Progenitor cell of endocrine pancreas (in vitro differentiated cells): ENCODE data around the gene EIF1AD. TPM values are rescaled to one million over a fixed set of nuclear protein-coding genes. Genes with fewer than 3 reads are reported as not detected.

Experiments
- DNase-seq: peaks from one replicate; pipeline ENCODE4 v3.0.0; 2021; ENCODE audit warnings: low spot score; ENCODE audit not compliant: unreplicated experiment
- H3K27ac Mint-ChIP-seq: 2 replicates; pipeline ENCODE4 v1.8.0; 2021; ENCODE audit warnings: mild to moderate bottlenecking, moderate library complexity, mixed read lengths
- H3K27me3 Mint-ChIP-seq: 2 replicates; pipeline ENCODE4 v1.8.0; 2021; ENCODE audit warnings: mixed read lengths
- H3K36me3 Mint-ChIP-seq: 2 replicates; pipeline ENCODE4 v1.8.0; 2022; ENCODE audit warnings: mixed read lengths; ENCODE audit not compliant: insufficient read depth
- H3K4me1 Mint-ChIP-seq: 2 replicates; pipeline ENCODE4 v1.8.0; 2021; ENCODE audit warnings: low read depth, mixed read lengths
- H3K4me3 Mint-ChIP-seq: 2 replicates; pipeline ENCODE4 v1.8.0; 2021; ENCODE audit warnings: low read depth, mild to moderate bottlenecking, moderate library complexity, mixed read lengths
- H3K9me3 Mint-ChIP-seq: 2 replicates; pipeline ENCODE4 v1.8.0; 2021; ENCODE audit warnings: low read depth, mixed read lengths
- total RNA-seq: library from RNA; stranded (reverse); gene quantifications from 2 replicates; pipeline ENCODE4 v1.2.1, GENCODE V29; 2021
- TF ChIP-seq, protein P1 (sequence below): fragments of 200-600 bp; sonication (generic); IDR thresholded peaks from one replicate; pipeline ENCODE4 v1.5.0; 2021; ENCODE audit warnings: antibody characterized with exemption, mild to moderate bottlenecking; ENCODE audit not compliant: unreplicated experiment

Gene EIF1AD
- total RNA-seq, 1 donor from 2014 or later: 40.1 TPM

GRCh38 chr11:66020618-66021357, 18.8 kb upstream of the EIF1AD start:
- Mint-ChIP-seq H3K27ac (no peak overlapping the region), H3K4me1 (no peaks in the 10 kb centered on the region), H3K4me3 (no peak overlapping the region), H3K36me3 (no peaks in the 10 kb centered on the region), H3K27me3 (peaks cover 36% of the 10 kb centered on the region), H3K9me3 (no peaks in the 10 kb centered on the region)
- no peak for DNase-seq
- TF ChIP-seq, protein P1, sequence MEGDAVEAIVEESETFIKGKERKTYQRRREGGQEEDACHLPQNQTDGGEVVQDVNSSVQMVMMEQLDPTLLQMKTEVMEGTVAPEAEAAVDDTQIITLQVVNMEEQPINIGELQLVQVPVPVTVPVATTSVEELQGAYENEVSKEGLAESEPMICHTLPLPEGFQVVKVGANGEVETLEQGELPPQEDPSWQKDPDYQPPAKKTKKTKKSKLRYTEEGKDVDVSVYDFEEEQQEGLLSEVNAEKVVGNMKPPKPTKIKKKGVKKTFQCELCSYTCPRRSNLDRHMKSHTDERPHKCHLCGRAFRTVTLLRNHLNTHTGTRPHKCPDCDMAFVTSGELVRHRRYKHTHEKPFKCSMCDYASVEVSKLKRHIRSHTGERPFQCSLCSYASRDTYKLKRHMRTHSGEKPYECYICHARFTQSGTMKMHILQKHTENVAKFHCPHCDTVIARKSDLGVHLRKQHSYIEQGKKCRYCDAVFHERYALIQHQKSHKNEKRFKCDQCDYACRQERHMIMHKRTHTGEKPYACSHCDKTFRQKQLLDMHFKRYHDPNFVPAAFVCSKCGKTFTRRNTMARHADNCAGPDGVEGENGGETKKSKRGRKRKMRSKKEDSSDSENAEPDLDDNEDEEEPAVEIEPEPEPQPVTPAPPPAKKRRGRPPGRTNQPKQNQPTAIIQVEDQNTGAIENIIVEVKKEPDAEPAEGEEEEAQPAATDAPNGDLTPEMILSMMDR: no peak

DNA sequence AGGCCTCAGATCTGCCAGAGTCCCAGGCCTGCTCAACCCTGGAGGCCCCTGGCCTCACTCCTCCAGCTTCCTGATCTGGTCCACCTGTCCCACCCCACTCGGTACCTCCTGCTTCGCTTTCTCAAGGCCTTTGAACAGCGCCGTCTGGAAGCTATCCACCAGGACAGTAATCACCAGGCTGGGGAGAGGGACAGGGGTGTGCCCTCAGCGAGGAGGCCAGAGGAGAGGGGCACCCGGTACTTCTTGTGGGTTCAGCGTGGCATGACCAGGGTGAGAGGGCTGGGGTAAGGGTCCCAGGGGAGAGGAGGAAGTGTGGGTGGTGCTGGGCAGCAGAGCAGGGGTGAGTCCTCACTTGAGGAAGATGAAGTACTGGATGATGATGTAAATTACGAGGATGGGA, 18.3 kb upstream of the EIF1AD start:
- Mint-ChIP-seq H3K4me3 (no peak overlapping the region), H3K27ac (no peak overlapping the region), H3K27me3 (peaks cover 33% of the 10 kb centered on the region), H3K36me3 (no peaks in the 10 kb centered on the region), H3K9me3 (no peaks in the 10 kb centered on the region), H3K4me1 (no peaks in the 10 kb centered on the region)
- TF ChIP-seq, protein P1: no peak
- DNase-seq: no peak

DNA sequence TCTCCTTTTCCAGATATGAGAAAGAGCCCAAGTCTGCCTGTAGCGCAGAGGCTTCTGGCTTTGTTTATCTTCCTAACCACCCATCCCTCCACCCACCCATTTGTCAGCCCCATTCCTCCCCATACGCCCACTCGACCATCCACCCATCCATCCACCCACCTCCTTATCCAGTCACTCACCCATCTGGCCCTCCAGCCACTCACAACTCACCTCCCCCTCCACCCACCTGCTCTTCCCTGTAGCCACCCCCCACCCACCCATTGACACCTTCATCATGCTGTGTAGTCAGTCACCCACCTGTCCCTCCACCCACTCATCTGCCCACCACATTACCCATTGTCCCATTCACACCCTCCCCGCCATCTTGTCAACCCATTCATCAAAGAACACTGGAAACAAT, 15.4 kb upstream of the EIF1AD start:
- Mint-ChIP-seq H3K36me3 (no peaks in the 10 kb centered on the region), H3K4me3 (no peak overlapping the region), H3K4me1 (no peaks in the 10 kb centered on the region), H3K27me3 (peaks cover 15% of the 10 kb centered on the region), H3K9me3 (no peaks in the 10 kb centered on the region), H3K27ac (no peak overlapping the region)
- DNase-seq: no peak
- TF ChIP-seq, protein P1: no peak

DNA sequence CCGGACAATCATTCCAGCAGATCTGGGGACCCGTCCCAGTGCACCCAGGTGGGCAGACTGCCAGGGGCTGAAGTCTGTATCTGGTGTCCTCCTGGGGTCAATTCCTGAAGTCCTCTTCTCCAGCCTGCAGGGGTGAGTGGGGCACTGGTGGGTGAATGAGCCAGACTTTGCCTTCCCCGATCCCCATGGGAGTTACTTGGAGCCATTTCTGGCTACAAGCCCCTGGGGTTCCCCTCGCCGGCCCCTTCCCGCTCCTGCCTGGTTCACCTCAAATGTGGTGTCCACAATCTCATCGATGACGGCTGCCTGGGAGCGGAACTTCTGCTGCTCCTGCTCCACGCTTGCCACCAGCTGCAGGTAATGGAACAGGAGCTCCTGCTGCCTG, 14.8 kb upstream of the EIF1AD start:
- peaks cover 13% of the 10 kb centered on the region for H3K27me3 Mint-ChIP-seq
- no peak overlapping the region for H3K27ac Mint-ChIP-seq
- TF ChIP-seq, protein P1: no peak
- no peaks in the 10 kb centered on the region for H3K9me3 Mint-ChIP-seq
- no peak overlapping the region for H3K4me3 Mint-ChIP-seq
- H3K36me3 Mint-ChIP-seq: no peaks in the 10 kb centered on the region
- no peaks in the 10 kb centered on the region for H3K4me1 Mint-ChIP-seq
- DNase-seq: no peak

- Mint-ChIP-seq H3K36me3 (no peaks in the 10 kb centered on the region), H3K27me3 (peaks cover 13% of the 10 kb centered on the region), H3K4me3 (no peak overlapping the region), H3K9me3 (no peaks in the 10 kb centered on the region), H3K27ac (no peak overlapping the region), H3K4me1 (no peaks in the 10 kb centered on the region)
- DNase-seq: no peak
- TF ChIP-seq, protein P1: no peak
These were observed 14.2 kb upstream of the EIF1AD start for GRCh38 chr11:66015936-66016792.
